Measurements from ENCODE around the gene DHX34.

DNA sequence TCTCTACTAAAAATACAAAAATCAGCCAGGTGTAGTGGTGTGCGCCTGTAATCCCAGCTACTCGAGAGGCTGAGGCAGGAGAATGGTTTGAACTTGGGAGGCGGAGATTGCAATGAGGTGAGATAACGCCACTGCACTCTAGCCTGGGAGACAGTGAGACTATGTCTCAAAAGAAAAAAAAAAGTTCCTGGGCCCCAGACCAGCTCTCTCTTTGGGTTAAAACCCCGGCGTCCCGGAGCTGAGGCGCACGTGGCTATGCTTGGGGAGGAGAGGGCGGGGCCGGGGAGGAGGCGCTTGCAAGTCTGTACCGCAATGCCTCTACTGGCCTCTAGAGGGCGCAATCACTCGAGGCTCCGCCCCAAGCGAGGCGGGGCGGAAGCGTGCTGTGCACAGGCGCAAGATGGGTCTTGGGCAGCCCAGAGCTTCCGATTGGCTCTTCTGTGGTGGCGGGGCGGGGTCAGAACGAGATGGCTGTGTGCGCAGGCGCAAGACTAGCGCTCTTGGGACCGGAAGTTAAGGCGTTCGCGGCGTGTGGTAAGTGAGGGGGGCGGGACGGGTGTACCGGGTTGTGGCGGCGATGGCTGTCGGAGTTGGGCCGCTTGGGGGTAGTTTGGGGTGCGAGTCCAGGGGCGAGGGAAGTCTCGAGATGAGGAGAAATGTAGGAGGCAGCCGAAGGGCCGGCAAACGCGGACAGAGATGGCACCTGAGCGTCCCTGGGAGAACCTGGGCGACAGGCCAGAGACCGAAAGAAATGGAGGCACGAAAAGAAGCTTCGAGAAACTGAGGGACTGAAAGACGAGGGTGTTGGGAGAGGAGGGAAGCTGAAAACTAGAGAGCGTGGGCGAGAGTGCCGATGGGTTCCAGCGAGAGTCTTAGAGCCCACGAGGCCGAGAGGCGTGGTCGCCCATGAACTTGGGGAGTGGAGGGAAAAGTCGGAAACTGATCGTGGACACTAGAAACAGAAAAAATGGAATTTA, at the start of gene DHX34:
- TF ChIP-seq, protein P1, sequence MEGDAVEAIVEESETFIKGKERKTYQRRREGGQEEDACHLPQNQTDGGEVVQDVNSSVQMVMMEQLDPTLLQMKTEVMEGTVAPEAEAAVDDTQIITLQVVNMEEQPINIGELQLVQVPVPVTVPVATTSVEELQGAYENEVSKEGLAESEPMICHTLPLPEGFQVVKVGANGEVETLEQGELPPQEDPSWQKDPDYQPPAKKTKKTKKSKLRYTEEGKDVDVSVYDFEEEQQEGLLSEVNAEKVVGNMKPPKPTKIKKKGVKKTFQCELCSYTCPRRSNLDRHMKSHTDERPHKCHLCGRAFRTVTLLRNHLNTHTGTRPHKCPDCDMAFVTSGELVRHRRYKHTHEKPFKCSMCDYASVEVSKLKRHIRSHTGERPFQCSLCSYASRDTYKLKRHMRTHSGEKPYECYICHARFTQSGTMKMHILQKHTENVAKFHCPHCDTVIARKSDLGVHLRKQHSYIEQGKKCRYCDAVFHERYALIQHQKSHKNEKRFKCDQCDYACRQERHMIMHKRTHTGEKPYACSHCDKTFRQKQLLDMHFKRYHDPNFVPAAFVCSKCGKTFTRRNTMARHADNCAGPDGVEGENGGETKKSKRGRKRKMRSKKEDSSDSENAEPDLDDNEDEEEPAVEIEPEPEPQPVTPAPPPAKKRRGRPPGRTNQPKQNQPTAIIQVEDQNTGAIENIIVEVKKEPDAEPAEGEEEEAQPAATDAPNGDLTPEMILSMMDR (IDR thresholded peaks at IDR 0.05; ENCODE audit: low read depth, low read length, poor library complexity, severe bottlenecking) = peak; percentile 95
- no peak for TF ChIP-seq EZH2phosphoT487 (IDR thresholded peaks at IDR 0.05; ENCODE audit: borderline replicate concordance, low read length)
